ENCODE data around the gene ZBTB7C.

The ZBTB7C gene

DNA sequence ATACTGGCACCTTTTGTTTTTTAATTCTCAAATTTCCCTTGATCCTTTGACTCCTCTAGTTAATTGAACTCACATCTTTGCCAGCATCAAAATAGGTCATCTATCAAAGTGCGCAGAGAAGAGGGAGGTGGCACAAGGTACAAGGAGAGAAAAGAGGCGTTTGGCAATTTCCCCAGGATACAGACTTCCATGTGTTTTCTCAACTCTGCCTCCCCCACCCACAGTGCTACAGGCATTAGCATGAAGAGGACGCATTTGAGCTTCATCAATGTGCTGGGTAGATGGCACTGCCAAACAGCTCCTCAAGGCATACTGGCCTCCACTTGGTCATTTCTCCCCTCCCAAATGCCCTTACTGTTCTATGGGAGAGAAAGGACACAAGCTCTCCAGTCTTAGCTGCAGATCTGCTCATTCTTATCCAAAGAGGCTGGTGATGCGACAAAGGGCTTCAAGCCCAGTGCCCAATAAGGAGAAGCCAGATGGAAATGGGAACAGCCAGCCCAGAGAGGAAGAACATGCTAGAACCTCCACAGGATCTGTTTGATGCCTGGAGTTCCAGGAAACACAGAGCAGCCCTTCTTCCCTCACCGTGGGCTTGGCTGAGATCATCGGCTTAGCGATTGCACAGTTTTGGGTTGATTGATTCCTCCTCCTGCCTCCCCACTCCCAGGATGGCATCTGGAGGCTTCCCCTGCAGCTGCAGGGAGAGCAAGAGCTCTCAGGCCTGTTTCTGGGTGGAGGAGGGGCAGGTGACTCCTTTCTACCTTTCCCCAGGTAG, 334.1 kb downstream of the ZBTB7C start:
- DNase-seq: no peak

DNA sequence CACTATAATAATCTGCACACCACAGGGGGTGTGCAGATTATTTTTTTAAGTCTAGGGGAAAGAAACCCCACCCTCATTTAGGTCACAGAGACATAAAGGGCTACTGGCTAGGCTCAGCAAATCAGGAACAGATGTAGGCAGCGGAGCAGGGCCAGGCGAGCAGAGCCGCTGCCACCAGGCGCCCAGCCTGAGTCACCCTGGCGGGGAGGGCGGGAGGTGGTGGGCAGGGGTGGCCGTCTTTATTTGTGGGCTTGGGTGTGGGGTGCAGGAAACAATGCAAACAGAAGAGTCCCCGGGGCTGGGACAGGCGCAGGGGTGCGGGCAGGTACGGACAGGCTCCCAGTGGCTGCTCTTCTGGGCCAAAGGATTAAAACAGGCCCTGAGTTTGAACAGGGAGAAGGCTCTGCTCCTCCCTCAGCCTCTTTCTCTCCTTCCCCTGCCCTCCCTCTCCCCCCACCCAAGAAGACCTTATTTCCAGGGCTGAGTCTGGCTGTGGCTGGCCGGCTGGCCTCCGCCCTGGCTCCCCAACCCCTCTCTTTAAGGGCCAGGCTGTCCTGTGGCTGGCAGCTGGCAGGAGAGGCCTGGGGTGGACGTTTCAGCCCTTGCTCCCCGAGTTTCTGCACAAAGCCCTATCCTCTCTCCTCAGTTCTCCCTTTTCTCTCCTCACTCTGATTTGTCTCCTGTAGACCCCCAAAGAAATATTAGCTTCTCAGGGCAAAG, 335.8 kb downstream of the ZBTB7C start:
- DNase-seq: no peak

DNA sequence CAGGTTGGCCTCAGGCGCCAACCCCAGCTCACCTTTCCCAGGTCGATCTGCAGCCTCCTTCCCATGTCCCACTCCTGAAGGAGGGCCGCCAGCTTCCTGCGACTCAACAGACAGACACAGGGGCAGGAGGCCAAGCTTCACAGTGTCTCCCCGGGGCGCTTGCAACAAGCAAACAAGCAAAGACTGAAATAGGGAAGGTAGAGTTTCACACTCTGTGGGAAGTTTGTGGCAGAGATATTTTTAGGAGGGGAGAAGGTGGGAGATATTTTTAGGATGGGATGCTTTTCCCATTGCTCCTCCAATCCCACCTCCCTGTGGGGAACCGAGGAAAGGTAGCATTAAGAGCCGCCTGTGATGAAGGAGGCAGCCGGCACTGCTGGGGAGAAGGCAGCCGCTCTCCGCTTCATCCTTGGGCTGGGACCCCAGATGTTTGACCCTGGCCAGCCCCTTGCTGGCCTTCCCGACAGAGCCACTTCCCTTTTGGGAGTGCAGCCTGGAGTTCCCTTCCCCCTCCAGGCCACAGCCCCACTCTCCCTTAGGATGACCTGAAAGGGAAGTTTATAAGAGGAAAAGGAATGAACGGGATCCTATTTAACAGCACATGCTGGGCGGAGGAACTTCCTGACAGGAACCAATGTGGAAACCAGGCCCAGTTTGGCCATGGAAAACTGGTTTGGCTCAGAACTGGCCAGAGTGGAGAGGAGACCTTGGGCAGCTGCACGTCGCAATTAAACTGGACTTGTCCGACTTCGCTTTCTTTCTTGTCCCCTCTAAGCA, 336.6 kb downstream of the ZBTB7C start:
- DNase-seq: no peak

DNA sequence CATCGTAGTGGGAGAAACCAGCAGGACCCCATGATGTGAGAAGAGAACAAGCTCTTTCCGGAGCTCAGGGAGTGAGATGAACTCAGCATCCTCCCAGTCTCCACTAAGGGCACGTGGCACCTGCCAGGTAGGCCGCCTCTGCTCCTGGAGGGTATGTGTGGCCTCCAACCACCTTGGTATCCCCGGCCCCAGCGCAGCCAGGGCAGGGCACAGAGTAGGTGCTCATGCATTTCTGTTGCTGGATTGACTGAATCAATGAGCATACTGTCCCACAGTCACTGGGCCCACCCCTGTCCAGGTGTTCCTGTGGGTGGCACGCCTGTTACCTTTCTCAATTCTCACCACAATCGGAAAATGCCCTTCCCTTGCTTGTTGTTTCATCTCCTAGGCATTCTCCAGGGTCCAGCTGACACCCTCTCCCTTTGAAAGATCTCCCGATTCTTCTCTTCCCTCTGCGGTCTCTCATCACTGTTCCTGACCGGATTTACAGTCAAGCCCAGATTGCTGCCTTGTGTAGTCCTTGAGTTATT, 340.2 kb downstream of the ZBTB7C start:
- no peak for DNase-seq

DNA sequence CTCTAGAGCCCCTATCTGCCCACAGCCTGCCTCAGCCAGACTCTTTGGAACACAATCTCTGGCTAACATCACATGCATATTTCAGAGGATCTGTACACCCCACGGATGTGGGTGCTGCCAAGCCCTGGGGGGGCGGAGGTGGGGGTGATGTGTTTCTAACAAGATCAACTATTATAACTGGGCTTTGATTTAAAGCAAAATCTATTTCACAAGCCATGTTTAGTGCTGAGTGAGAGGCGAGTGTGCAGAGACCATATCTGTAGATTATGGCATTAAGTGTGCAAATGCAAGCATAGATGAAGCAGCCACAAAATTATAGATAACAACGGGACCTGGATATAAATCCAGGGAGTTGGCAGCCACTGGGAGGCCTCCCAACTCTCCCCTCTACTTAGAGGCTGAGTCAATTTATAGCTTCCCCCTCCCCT, 342.9 kb downstream of the ZBTB7C start:
- no peak for DNase-seq

DNA sequence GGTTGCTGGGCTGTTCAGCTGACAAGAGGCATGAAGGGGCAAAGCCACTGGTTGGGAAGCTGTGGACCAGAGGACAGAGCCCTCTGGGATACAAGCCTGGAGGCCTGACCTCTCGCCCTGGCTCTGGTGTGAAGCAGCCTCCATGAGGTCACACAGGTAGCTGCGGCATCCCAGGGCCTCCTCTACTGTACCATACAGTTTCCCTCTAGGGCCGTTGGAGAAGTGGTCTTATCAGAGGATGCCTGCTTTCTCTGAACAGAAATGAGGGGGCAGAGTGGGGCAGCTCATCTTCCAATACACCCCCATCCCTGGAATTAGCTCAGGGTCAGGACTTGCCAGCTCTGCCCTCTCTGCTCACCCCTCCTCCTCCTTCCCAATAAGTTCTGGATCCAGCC, 343.6 kb downstream of the ZBTB7C start:
- DNase-seq: no peak

DNA sequence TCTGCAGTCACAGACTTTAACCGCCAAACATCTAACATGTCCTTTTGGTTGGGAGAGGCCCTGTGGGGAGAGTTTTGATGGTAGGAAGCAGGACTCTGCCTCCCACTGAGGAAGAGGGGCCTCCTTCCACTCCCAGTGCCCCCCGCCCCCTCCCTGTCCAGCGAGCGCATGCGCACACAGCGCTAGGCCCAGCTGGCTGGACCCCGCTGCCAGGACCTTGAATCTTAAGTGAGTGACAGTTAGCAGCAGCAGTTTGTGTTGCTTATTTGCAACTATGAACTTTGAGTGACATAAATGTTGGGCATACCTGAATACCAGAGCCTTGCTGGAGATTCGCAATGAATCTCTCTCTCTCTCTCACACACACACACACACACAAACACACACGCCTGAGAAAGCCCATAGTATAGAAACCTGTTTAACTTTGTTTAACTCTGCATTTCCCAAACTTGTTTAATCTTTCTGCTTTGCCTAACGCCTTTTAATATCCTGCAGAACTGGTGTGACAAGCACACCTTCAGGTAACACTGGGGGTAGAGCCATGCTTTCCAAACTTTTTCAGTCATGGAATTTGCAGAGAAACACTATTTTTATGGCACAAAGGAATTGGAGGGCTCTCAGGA, 344.1 kb downstream of the ZBTB7C start:
- no peak for DNase-seq

DNA sequence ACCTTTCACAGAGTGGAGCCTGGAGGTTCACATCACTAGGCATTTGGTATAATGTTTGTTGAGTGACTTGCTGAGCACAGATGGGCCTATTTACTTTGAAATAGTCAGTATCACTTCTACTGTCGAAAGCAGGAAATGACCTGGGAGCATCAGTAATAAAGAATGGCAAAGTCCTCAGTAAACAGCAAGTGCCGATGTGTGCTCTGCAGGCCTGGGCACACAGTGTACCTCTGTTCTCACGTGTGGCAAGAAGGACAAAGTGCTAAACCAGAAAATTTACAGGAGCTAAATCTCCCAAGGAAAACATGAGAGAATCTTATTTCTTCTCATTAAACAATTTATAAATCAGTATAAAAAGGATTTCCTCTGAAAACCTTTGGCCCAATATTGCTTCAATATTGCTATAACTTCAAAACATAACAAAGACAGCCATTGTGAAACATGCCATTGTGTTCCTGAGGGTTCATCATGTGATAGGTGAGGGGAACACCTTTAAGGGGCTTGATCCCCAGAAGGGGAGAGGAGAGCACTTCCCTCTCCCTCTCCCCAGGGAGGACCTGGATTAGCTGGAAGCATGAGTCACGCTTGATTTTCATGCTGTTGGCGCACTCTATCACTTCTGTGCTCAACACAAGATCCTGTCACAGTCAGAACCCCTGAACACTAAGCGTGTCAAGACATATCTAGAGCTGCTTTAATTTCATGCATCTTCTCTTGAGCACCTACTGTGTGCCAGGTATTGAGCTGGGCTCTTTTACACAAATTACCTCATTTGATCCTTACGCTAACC, 347.2 kb downstream of the ZBTB7C start:
- DNase-seq: no peak

DNA sequence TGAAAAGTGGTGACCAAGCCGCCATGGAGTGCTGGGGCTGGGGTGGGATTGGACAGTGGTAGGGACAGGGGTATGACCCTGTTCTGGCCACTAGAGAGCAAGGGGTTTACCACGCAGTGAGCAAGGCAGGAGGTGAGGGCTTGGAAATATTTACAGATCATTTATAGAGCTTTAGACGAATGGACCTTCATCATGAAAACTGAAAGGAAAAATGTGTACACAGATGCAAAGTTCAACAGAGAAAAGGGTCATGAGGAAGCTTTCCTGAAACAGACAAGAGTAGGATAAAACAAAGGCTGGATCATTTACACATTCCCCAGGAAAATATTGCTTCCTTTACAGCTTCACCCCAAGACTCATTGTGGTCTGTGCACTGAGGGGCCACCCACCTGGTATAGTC, 348.2 kb downstream of the ZBTB7C start:
- no peak for DNase-seq

DNA sequence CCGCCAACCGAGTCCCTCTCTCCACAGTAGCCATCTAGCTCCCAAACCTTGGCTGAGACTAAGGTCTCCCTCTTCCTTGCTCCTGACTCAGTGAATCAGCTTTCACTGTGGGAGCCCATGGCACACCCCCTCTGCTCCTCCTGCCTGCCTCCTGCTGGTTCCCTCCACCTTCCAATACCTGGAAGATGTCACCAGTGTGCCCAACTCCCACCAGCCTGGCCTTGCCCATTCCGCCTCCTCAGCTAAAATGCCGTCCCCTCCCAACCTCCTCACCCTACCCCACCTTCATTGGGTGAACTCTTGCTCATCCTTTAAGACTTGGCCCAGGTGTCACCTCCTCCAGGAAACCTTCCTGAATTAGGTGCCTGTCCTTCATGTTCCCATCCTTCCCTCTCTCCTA, 348.8 kb downstream of the ZBTB7C start:
- no peak for DNase-seq

DNA sequence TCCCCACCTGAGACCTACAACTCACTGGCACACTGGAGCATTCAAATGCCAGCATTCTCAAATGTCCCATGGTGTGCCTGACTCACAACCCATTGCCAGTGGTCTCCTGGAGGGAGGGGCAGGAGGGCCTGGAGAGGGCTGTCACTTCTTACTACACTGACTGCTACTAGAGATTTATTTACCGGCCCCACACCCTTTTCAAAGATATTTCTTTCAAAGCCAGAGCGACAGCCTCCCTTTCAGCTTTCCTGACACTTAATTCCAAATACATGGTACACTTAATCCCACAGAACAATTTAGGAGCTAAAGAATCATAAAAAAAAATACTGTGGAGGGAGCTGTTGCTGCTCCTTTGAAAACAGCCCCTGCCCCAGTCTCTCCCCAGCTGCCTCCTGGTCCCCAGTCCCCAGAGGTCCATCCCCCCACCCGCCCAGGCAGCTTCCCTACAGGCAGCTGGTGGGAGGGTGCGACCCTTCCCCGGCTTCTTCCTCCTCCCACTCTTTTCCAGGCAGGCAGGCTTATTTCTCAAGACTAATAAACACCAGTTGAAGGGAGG, 349.6 kb downstream of the ZBTB7C start:
- no peak for DNase-seq

DNA sequence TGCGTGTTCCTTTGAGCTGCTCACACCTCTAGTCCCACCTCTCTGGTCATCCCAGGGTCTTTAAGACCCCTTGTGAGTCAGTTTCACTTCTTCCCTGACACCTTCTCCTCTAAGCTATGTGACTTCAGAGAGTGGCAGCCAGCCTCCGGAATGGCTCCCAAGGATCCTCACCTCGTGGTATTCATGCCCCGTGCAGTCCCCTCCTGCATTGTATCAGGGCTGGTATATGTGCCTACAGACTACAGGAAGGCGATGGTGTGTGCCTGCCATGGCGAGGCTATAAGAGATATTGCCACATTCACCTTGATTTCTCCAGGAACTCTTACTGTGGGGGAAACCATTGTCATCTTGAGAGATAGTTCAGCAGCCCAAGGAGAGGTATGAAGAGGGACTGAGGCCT, 350.7 kb downstream of the ZBTB7C start:
- DNase-seq: no peak

DNA sequence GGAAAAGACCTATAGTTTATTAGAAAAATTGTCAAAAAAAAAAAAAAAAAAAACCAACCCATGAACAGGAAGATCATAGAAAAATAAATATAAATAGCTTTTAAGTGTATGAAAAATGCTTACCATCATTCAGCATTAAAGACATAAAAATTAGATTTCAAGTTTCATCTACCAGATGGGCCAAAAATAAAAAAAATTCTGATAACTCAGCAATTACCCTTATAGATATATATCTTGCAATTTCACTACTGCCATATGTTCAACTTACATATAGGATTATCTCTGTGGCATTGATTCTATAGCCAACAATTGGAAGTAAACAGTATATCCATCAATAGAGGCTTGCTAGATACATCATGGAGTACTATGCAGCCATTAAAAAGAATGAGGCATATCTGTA, 352.2 kb downstream of the ZBTB7C start:
- no peak for DNase-seq

DNA sequence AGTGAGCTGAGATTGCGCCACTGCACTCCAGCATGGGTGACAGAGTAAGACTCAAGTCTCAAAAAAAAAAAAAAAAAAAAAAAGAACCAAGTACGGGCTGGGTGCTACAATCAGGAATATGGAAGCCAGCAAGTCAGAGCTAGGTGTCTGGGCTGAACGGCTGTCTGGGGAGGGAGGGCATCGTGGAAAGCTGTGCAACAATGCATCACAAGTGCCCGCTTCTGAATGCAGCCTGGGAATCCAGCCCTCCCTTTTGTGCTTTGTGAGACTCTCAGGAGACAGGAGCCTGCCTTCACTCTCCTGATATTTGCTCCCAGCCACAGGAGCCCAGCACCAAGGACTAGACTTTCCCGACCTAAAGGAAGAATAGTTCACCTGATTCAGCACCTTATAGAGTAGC, 353.8 kb downstream of the ZBTB7C start:
- DNase-seq: no peak

DNA sequence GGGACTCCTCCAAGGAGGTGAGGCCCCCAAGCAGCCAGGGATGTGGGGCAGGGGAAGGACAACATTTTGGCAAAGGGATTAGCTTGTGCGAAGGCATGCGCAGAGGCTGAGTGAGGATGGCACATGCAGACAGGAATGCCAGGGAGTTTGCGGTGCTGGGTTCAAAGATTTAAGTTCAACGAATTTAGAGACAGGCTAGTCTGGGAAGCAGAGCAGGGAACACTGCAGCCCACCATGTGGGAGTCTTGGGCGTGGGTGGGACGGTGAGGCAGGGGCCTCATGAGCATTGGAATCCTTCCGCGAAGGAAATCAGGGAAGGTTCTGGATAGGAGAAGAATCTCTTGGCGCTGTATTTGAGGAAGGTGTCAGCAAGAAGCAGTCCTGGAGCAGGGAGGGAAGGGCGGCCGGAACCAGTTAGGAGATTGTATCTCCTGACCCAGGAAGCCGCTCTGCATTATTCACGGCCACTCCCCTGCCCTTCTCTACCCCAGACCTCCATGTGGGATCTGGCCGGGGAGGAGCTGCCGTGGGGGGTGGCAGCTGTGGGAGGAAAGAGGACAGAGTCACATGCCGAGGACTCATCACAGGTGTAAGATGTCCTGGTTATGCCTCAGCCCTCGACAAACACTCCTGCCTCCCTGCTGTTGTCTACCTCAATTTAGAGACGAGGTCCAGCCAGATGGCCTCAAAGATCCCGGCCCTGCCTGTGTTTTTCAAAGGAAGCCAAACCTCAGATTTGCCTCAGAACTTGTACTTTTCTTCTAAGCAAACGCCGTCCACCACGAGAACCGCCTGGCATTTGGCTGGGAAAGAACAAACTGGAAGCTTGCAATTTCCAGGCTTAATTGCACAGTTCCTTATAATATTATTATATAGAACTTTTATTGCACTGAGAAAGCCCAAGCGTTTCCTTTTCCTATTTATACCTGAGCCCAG, 355.0 kb downstream of the ZBTB7C start:
- DNase-seq: no peak

DNA sequence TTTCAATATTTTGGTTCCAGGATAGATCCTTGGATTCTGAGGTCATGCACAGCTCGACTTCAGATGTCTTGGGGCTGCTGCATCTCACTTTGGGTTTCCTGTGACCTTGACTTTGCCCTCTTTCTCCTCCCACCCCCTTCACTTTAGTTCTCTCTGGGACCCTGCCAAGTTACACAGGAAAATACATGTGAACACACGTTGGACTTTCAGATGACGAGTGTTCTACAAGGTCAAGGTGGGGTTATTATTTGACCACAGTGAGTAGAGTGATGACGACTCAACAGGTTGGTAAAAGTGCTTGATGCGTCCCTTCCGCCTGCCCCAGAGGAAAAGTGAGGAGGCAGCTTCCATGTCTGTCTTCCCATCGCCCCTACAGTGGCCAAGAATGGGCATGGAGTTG, 356.3 kb downstream of the ZBTB7C start:
- DNase-seq: no peak

DNA sequence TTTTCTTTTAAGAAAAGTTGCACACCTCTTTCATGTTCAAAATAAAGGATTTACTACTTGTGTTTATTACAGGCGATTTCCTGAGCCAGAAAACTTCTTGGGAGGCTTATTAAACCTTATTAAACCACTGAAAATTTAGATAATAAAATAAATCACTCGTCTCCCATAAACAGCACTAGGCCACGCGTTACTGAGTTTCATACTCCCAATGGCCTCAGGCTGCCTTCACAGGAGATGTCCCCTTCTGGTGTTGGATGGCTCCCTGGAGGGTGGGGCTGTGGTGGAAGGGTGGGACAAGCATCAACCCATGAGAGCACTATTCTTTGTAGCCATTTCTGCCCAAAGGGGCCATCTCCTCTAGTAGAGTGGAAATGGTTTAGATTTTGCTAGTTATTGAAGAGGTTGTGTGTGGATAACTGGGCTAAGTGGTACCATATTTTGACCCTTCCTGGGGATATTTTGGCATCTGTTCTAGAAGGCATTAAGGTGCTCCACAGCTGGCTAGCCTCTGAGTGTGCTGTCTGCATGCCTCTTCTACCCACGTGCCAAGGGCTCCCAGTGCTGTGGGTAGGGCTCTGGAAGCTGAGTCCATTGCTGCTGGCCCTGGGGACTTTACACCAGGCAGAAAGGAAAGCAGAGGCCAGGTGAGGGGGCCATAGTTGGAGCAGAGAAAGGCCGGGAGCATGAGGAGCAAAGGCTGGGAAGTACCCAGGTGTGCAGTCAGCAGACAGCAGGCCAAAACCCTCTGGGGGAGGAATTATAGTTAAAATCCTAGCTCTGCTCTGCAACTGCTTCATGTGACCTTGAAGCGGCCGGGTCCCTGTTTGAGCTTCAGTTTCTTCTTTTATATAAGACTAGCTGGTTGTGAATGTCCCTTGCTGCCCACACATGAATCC, 357.0 kb downstream of the ZBTB7C start:
- DNase-seq: no peak

DNA sequence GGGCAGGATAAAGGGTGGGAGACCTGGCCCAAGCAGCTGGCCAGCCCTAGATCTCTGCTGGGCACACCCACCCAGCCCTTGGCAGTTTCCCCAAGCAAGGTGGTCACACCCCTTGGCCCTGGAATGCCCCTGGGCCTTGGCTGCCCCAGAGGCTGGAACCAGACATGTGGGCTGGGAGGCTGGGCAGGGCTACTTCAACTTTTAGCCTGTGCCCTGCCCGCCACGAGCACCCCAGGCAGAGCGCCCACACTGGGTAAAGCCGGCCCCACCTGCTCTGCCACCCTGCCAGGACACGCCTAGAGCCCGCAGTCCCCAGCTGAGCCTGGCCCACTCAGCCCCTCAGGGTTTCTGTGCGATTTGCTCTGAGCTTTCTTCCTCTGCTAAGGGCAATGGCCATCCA, 359.0 kb downstream of the ZBTB7C start:
- DNase-seq: no peak

DNA sequence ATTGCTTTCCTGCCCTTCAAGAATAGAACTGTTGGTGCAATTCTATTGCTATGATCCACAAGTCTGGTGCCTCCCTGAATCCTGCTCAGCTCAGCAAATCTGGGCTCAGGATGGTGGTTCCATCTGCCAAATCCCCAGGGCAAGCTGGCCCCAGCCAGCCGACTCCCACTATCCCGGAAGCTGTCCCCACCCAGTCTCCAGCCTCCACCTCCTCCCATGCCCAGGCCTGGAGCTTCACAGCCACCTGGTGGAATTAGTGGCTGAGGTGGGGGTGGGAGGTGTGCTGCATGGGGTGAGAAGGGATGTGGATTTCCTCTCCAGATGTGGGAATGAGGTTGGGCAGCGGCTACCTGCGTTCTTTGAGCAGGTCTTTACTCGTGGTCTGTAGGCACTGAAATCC, 359.4 kb downstream of the ZBTB7C start:
- DNase-seq: no peak

DNA sequence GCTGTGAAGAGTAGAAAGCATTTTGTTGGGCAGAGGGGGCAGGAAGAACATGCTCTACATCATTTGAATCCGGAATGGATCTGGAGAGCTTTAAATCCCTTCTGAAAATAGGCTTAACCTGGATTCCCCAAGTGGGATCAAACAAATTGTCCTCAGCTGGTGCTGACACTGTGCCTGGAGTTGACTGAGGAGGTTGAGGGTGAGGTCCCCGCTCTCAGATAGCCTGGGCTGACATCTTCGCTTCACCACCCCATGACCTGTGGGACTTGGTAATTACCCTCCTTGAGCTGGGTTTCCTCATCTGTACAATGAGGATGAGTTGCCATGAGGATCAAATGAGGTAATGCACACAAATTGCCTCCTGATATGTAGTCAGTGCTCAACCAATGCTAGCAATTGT, 360.9 kb downstream of the ZBTB7C start:
- DNase-seq: peak; percentile 3
